HCT116 (cell line): ENCODE results near the gene SLFN12L. TPM values are rescaled to one million over a fixed set of nuclear protein-coding genes. Genes with fewer than 3 reads are reported as not detected.

Source experiments
- ATAC-seq: fragments of 200-7000 bp; cut with Tn5 transposase; 2 replicates; pipeline ENCODE4 v1.9.1; 2020; ENCODE audit warnings: mild to moderate bottlenecking, moderate library complexity
- BruUV-seq: library from RNA; stranded (reverse); fragments of 400-500 nt; replicated peaks from 2 replicates; lab custom pipeline; 2021; lab: Mats Ljungman, UMichigan
- CTCF ChIA-PET: fragments of 300-600 bp; sonication (Branson Sonifier 250); formaldehyde crosslinking; loops from one replicate; lab custom pipeline; 2021; ENCODE audit warnings: antibody characterized with exemption; lab: Charles Lee
- POLR2A ChIA-PET: fragments of 300-600, 350-600 bp; sonication (Branson Sonifier 250); formaldehyde crosslinking; loops from one replicate; lab custom pipeline; 2021; ENCODE audit warnings: antibody characterized with exemption; lab: Charles Lee
- RAD21 ChIA-PET, 2 experiments: fragments of 300-600 bp; sonication (Branson Sonifier 250); formaldehyde crosslinking; loops; one replicate each; lab custom pipeline; 2023; ENCODE audit warnings: low total read pairs in 2 of 2; ENCODE audit not compliant: uncharacterized antibody in 2 of 2, unreplicated experiment in 2 of 2, low non-redundant PET in 1 of 2; lab: Charles Lee
- DNase-seq: peaks from one replicate; pipeline ENCODE4 v3.0.0-alpha.2; 2010; ENCODE audit warnings: low read depth, low spot score
- H2AFZ ChIP-seq: fragments of 200-600 bp; shearing (Covaris generic), sonication (generic); 2 replicates; pipeline ENCODE4 v1.6.1; 2017; ENCODE audit warnings: low read depth, mixed run types, mixed read lengths, antibody characterized with exemption, low read length; ENCODE audit not compliant: poor library complexity, severe bottlenecking
- H3K27ac ChIP-seq: 2 replicates; pipeline ENCODE4 v1.5.1; 2012; ENCODE audit warnings: low read depth, low read length
- H3K27me3 ChIP-seq: fragments of 200-600 bp; sonication (generic); 2 replicates; pipeline ENCODE4 v1.6.1; 2016; ENCODE audit warnings: mixed run types, low read length, mixed read lengths; ENCODE audit not compliant: insufficient read depth
- H3K36me3 ChIP-seq, 2 experiments: fragments of 200-500 bp in 1 of 2; fragments of 200-600 bp in 1 of 2; sonication (Bioruptor generic) in 1 of 2; sonication (generic) in 1 of 2; 2 replicates each; pipeline versions ENCODE4 v1.5.1 to v1.6.1; 2014 to 2016; ENCODE audit warnings: low read length in 2 of 2, inconsistent platforms in 1 of 2, mixed read lengths in 1 of 2, mixed run types in 1 of 2; ENCODE audit not compliant: insufficient read depth in 2 of 2, control insufficient read depth in 1 of 2
- H3K4me1 ChIP-seq, 2 experiments: fragments of 200-600 bp in 1 of 2; sonication (generic) in 1 of 2; 2 replicates each; pipeline versions ENCODE4 v1.5.1 to v1.6.1; 2012 to 2017; ENCODE audit warnings: low read length in 2 of 2, inconsistent platforms in 1 of 2, mild to moderate bottlenecking in 1 of 2, mixed read lengths in 1 of 2, mixed run types in 1 of 2, moderate library complexity in 1 of 2; ENCODE audit not compliant: insufficient read depth in 2 of 2, control insufficient read depth in 1 of 2
- H3K4me2 ChIP-seq: fragments of 200-600 bp; sonication (generic); 2 replicates; pipeline ENCODE4 v1.6.1; 2017; ENCODE audit warnings: mixed run types, low read length, mixed read lengths
- H3K4me3 ChIP-seq, 2 experiments: fragments of 200-600 bp in 1 of 2; sonication (generic) in 1 of 2; replicated peaks in 1 of 2; 2 replicates each; pipeline ENCODE4 v1.5.1; 2011 to 2016; ENCODE audit warnings: low read length in 2 of 2, control low read depth in 1 of 2, low read depth in 1 of 2, mild to moderate bottlenecking in 1 of 2, mixed read lengths in 1 of 2, mixed run types in 1 of 2
- H3K79me2 ChIP-seq: fragments of 200-600 bp; sonication (generic); 2 replicates; pipeline ENCODE4 v1.6.1; 2017; ENCODE audit warnings: mild to moderate bottlenecking, mixed run types, low read length, moderate library complexity, mixed read lengths; ENCODE audit not compliant: insufficient read depth
- H3K9ac ChIP-seq: fragments of 200-600 bp; sonication (generic); 2 replicates; pipeline ENCODE4 v1.6.1; 2016; ENCODE audit warnings: low read length, mixed read lengths
- H3K9me2 ChIP-seq: fragments of 200-600 bp; sonication (generic), shearing (Covaris generic); 2 replicates; pipeline ENCODE4 v1.6.1; 2017; ENCODE audit warnings: mixed run types, mild to moderate bottlenecking, moderate library complexity; ENCODE audit not compliant: insufficient read depth
- H3K9me3 ChIP-seq, 2 experiments: fragments of 200-500 bp in 1 of 2; fragments of 200-600 bp in 1 of 2; sonication (Bioruptor generic) in 1 of 2; sonication (generic) in 1 of 2; 2 replicates each; pipeline ENCODE4 v1.6.1; 2014 to 2017; ENCODE audit warnings: low read length in 2 of 2, mixed read lengths in 2 of 2, inconsistent platforms in 1 of 2, low read depth in 1 of 2, mild to moderate bottlenecking in 1 of 2, mixed run types in 1 of 2, moderate library complexity in 1 of 2; ENCODE audit not compliant: control insufficient read depth in 1 of 2, insufficient read depth in 1 of 2
- H4K20me1 ChIP-seq: fragments of 200-600 bp; sonication (generic), shearing (Covaris generic); 2 replicates; pipeline ENCODE4 v1.6.1; 2017; ENCODE audit warnings: mixed run types, mild to moderate bottlenecking, moderate library complexity; ENCODE audit not compliant: insufficient read depth
- CBX3 ChIP-seq: IDR thresholded peaks from 2 replicates; pipeline ENCODE4 v1.6.1; 2012; ENCODE audit warnings: low read depth
- CEBPB ChIP-seq: IDR thresholded peaks from 2 replicates; pipeline ENCODE4 v1.6.1; 2012; ENCODE audit warnings: low read depth
- EZH2 ChIP-seq: fragments of 200-600 bp; sonication (generic); IDR thresholded peaks from 2 replicates; pipeline ENCODE4 v1.6.1; 2017; ENCODE audit warnings: antibody characterized with exemption, mixed run types
- EZH2phosphoT487 ChIP-seq: fragments of 200-600 bp; IDR thresholded peaks from 2 replicates; pipeline ENCODE4 v1.6.1; 2018; ENCODE audit warnings: antibody characterized with exemption, borderline replicate concordance
- POLR2AphosphoS5 ChIP-seq: IDR thresholded peaks from 2 replicates; pipeline ENCODE4 v1.6.1; 2011; ENCODE audit warnings: mild to moderate bottlenecking, low read depth, low read length, moderate library complexity
- RAD21 ChIP-seq: IDR thresholded peaks from 2 replicates; pipeline ENCODE4 v1.6.1; 2012; ENCODE audit warnings: low read depth, mild to moderate bottlenecking
- TCF7L2 ChIP-seq: IDR thresholded peaks from 2 replicates; pipeline ENCODE4 v1.7.0; 2011; ENCODE audit warnings: borderline replicate concordance, inconsistent platforms; ENCODE audit not compliant: insufficient read depth, insufficient read length; ENCODE audit errors: extremely low read depth
- ZFX ChIP-seq: fragments of 450-650 bp; IDR thresholded peaks from 2 replicates; pipeline ENCODE4 v1.6.1; 2017
- ZNF274 ChIP-seq: fragments of 200-500 bp; sonication (Bioruptor generic); IDR thresholded peaks from 2 replicates; pipeline ENCODE4 v1.6.1; 2014; ENCODE audit warnings: mild to moderate bottlenecking, low read depth, low read length, inconsistent platforms
- intact Hi-C: fragments of 100-400 bp; cut with micrococcal nuclease; formaldehyde crosslinking; loops from 2 replicates; pipeline ENCODE4 v1.10.0; 2022
- total RNA-seq: library from RNA; stranded (reverse); gene quantifications from one replicate; pipeline ENCODE4 v1.2.1, GENCODE V29; 2021; ENCODE audit not compliant: unreplicated experiment
- TF ChIP-seq, protein P1 (sequence below), 3 experiments: fragments of 200-600 bp in 1 of 3; sonication (generic) in 1 of 3; IDR thresholded peaks in 2 of 3; conservative IDR thresholded peaks in 1 of 3; 2 replicates each; pipeline ENCODE4 v1.5.1; 2012 to 2017; ENCODE audit warnings: low read depth in 2 of 3, low read length in 2 of 3, antibody characterized with exemption in 1 of 3, borderline replicate concordance in 1 of 3, control low read depth in 1 of 3, mild to moderate bottlenecking in 1 of 3, mixed read lengths in 1 of 3, mixed run types in 1 of 3, moderate library complexity in 1 of 3; ENCODE audit not compliant: insufficient read depth in 1 of 3

SLFN12L gene
- total RNA-seq, 1 experiment from 2014 or later = 0.17 TPM

DNA sequence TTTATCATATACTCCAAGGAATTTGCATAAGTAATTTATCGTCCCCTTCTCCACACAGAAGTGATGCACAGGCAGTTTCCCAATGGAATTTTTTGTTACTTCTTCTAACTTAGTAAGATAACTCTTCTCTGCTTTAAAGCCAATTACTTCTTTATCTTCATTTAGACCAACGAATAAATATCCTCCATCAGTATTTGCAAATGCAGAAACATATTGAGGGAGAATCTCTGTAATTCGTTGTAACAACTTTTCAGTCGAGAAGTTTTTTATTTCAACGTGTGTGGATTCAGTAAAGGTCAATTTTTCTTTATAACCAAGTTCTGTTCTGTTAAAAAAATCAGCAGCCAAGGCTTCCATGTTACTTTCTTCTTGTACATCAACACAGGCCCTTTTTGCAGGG is 58.2 kb downstream of the SLFN12L start:
- H3K9me2 ChIP-seq = no peaks in the 10 kb centered on the region
- BruUV-seq = no TSS peak
- no peaks in the 10 kb centered on the region for H3K9me3 ChIP-seq
- H3K79me2 ChIP-seq = no peaks in the 10 kb centered on the region
- no peak overlapping the region for H2AFZ ChIP-seq
- H3K4me2 ChIP-seq = no peak overlapping the region
- ChIA-PET POLR2A (no interaction called here), RAD21 (no interaction called here), CTCF (no interaction called here)
- H3K9ac ChIP-seq = no peak overlapping the region
- H3K36me3 ChIP-seq = no peaks in the 10 kb centered on the region
- H4K20me1 ChIP-seq = no peaks in the 10 kb centered on the region
- DNase-seq (no peak), ATAC-seq (no peak)
- no peaks in the 10 kb centered on the region for H3K4me1 ChIP-seq
- no peak overlapping the region for H3K27ac ChIP-seq
- intact Hi-C loops = no loop called here
- no peak overlapping the region for H3K4me3 ChIP-seq
- TF ChIP-seq CEBPB (no peak), ZFX (no peak), EZH2 (no peak), RAD21 (no peak), TCF7L2 (no peak), EZH2phosphoT487 (no peak), ZNF274 (no peak), POLR2AphosphoS5 (no peak), CBX3 (no peak)
- TF ChIP-seq, protein P1, sequence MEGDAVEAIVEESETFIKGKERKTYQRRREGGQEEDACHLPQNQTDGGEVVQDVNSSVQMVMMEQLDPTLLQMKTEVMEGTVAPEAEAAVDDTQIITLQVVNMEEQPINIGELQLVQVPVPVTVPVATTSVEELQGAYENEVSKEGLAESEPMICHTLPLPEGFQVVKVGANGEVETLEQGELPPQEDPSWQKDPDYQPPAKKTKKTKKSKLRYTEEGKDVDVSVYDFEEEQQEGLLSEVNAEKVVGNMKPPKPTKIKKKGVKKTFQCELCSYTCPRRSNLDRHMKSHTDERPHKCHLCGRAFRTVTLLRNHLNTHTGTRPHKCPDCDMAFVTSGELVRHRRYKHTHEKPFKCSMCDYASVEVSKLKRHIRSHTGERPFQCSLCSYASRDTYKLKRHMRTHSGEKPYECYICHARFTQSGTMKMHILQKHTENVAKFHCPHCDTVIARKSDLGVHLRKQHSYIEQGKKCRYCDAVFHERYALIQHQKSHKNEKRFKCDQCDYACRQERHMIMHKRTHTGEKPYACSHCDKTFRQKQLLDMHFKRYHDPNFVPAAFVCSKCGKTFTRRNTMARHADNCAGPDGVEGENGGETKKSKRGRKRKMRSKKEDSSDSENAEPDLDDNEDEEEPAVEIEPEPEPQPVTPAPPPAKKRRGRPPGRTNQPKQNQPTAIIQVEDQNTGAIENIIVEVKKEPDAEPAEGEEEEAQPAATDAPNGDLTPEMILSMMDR (IDR thresholded peaks at IDR 0.05 in 2 of 3, conservative IDR thresholded peaks at IDR 0.05 in 1 of 3; ENCODE audit: borderline replicate concordance in 1 of 3, insufficient read depth in 1 of 3, low read depth in 2 of 3, low read length in 2 of 3) = no peak
- H3K27me3 ChIP-seq = peaks cover 64% of the 10 kb centered on the region
